ENCODE data around the gene DEGS2. TPM values are rescaled to one million over a fixed set of nuclear protein-coding genes. Genes with fewer than 3 reads are reported as not detected.
"Not testable (repeated sequence)": the region's sequence is repeated elsewhere in the genome, so short reads cannot be mapped to it uniquely, and the experiment has no call there.

Gene DEGS2
- polyA plus RNA-seq, 1 experiment, result not detected

DNA sequence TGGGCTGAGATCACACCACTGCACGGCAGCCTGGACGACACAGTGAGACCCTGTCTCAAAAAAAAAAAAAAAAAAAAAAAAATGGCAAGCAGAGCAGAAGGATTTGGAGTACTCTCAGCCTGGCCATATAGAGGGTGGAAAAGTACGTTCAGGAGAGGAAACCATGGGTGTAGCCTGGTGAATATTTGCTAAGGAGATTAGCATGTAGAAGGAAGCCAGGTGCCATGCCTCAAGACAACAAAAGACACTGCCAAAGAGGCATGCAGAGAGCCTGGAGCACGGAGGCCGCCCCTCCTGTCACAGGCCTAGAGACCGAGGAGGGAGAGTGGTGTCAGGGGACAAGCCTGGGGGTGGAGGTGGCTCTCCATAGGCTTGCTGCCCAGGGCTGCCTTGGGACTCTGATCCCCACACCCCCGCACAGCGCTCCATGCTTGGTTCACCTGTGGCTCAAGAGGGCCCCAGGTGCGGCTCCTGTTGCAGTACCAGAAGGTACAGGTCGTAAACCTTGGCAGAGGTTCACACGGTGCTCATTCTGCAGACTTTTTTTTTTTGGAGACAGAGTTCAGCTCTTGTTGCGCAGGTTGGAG is 27.9 kb upstream of the DEGS2 start:
- POLR2A ChIA-PET, result no interaction called here
- Histone ChIP-seq H3K27me3 (ENCODE audit: control insufficient read depth, insufficient read depth, low read length) (no peaks in the 10 kb centered on the region), H3K4me3 (ENCODE audit: low read depth, low read length) (no peak overlapping the region), H3K36me3 (ENCODE audit: control insufficient read depth, insufficient read depth, low read length) (no peaks in the 10 kb centered on the region)
- CTCF ChIA-PET, result no interaction called here
- TF ChIP-seq, protein P1, sequence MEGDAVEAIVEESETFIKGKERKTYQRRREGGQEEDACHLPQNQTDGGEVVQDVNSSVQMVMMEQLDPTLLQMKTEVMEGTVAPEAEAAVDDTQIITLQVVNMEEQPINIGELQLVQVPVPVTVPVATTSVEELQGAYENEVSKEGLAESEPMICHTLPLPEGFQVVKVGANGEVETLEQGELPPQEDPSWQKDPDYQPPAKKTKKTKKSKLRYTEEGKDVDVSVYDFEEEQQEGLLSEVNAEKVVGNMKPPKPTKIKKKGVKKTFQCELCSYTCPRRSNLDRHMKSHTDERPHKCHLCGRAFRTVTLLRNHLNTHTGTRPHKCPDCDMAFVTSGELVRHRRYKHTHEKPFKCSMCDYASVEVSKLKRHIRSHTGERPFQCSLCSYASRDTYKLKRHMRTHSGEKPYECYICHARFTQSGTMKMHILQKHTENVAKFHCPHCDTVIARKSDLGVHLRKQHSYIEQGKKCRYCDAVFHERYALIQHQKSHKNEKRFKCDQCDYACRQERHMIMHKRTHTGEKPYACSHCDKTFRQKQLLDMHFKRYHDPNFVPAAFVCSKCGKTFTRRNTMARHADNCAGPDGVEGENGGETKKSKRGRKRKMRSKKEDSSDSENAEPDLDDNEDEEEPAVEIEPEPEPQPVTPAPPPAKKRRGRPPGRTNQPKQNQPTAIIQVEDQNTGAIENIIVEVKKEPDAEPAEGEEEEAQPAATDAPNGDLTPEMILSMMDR (IDR thresholded peaks at IDR 0.05; ENCODE audit: insufficient read depth, low read depth, low read length), result no peak
- no peak for DNase-seq (ENCODE audit: low read depth)

DNA sequence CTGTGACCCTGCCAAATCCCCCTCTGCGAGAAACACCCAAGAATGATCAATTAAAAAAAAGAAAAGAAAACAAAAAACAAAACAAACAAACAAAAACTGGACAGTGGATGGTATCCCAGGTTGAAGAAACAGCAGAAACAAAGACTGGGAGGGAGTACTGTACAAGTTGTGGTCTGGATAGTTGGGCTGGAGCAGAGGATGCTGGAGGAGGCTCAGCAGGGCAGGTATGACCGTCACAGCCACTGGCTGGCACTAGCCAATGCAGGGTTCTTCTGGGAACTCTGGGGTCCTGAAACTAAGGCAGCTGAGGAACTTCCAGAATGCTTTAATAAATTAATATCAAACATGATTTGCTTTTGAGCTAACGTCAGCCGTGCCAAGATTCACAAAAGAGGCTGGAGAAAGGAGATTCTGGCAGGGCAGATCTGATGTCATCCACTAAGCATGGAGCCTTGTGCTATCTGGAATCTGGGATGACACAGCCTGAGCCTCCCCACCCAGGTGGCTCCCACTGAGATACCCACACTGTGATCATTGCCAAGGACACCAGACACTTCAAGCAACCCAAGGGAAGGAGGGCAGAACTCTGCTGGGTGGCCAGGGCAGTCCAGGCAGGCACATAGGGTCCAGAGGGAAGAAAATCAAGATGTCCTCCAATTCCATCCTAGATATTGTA is 22.6 kb upstream of the DEGS2 start:
- H3K27me3 ChIP-seq (ENCODE audit: control insufficient read depth, insufficient read depth, low read length); CTCF ChIA-PET; POLR2A ChIA-PET; DNase-seq (ENCODE audit: low read depth); H3K4me3 ChIP-seq (ENCODE audit: low read depth, low read length); H3K36me3 ChIP-seq (ENCODE audit: control insufficient read depth, insufficient read depth, low read length): not testable (repeated sequence)

DNA sequence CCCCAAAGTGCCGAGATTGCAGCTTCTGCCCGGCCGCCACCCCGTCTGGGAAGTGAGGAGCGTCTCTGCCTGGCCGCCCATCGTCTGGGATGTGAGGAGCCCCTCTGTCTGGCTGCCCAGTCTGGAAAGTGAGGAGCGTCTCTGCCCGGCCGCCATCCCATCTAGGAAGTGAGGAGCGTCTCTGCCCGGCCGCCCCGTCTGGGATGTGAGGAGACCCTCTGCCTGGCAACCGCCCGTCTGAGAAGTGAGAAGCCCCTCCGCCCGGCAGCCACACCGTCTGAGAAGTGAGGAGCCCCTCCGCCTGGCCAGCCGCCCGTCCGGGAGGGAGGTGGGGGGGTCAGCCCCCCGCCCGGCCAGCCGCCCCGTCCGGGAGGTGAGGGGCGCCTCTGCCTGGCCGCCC is 21.2 kb upstream of the DEGS2 start:
- DNase-seq (ENCODE audit: low read depth); H3K36me3 ChIP-seq (ENCODE audit: control insufficient read depth, insufficient read depth, low read length); POLR2A ChIA-PET; CTCF ChIA-PET; H3K27me3 ChIP-seq (ENCODE audit: control insufficient read depth, insufficient read depth, low read length); H3K4me3 ChIP-seq (ENCODE audit: low read depth, low read length): not testable (repeated sequence)

DNA sequence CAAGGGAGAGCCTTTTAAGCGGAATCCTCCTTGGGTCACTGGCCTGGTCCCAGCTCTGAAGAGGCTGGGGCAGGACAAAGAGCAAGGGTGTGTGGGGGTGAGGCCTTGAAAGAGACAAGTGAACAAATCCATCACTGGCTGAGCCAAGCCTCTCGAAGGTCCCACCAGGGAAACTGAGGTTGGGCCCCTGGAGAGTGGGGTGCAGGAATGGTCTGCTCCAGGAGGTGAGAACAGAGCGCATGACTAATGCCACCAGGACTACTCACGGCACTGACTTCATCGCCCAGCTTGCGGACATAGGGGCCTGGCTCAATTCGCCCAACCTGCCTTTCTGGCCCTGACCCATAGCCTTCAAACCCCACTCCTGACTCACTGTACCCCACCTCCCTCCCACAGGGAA is 19.2 kb upstream of the DEGS2 start:
- TF ChIP-seq, protein P1 (IDR thresholded peaks at IDR 0.05; ENCODE audit: insufficient read depth, low read depth, low read length), result no peak
- H3K4me3 ChIP-seq (ENCODE audit: low read depth, low read length), result no peak overlapping the region
- ChIA-PET POLR2A (no interaction called here), CTCF (interaction anchor here (1.1 to 1.4 kb wide), 2 partner anchors 13 to 14 kb away, joined by 3 read pairs; no protein-coding TSS in a partner anchor)
- DNase-seq (ENCODE audit: low read depth), result no peak
- peaks cover 1% of the 10 kb centered on the region; the same call in 1 of the 2 replicates for H3K27me3 ChIP-seq (ENCODE audit: control insufficient read depth, insufficient read depth, low read length)
- H3K36me3 ChIP-seq (ENCODE audit: control insufficient read depth, insufficient read depth, low read length), result no peaks in the 10 kb centered on the region

DNA sequence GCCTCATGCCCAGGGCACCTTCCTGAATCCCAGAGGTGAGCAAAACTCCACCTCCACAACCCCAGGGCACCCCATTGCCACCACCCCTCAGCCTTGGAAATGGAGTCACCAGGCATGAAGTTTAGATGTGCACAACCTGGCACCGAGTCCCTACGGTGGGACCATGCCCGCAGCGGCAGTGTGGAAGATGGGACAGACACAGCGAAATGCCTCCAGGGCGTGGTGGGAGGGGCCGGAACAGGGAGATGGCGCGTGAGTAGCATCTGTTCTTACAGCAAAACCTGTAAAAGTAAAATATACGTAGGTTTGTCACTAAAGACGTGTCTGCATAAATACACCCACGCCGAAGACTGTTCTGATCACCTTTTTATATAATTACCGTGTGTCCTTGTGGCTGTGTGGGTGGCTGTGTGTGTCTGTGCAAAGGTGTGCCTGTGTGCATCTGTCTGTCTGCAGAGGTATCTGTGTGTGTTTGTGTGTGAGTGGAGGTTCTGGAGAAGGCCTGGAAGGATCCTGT is 17.4 kb upstream of the DEGS2 start:
- POLR2A ChIA-PET, result no interaction called here
- CTCF ChIA-PET, result no interaction called here
- no peak overlapping the region for H3K4me3 ChIP-seq (ENCODE audit: low read depth, low read length)

DNA sequence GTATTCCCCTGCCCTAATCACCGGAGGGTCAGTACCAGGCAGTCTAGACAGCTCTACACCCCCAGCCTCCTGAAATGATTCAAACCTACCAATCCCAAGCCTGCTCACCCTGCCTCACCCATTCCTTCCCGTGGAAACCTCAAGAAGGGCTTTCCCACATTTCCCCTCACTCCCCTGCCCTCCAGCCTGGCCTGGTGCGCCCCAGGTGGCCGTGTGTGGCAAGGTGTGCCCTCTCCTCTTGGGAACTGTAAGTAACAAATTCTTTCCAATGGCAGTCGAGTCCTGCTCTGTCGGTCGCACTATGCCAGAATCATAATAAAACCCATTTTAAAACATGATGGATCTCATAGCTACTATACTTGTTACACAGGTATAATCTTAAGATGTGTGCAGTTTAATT is 13.9 kb upstream of the DEGS2 start:
- H3K4me3 ChIP-seq (ENCODE audit: low read depth, low read length), result no peak overlapping the region
- DNase-seq (ENCODE audit: low read depth), result no peak
- H3K36me3 ChIP-seq (ENCODE audit: control insufficient read depth, insufficient read depth, low read length), result no peaks in the 10 kb centered on the region
- ChIA-PET POLR2A (no interaction called here), CTCF (interaction anchor here (1.0 to 1.3 kb wide), 2 partner anchors 13 to 93 kb away, joined by 3 read pairs; no protein-coding TSS in a partner anchor)
- H3K27me3 ChIP-seq (ENCODE audit: control insufficient read depth, insufficient read depth, low read length), result peaks cover 3% of the 10 kb centered on the region; the same call in 1 of the 2 replicates
- TF ChIP-seq, protein P1 (IDR thresholded peaks at IDR 0.05; ENCODE audit: insufficient read depth, low read depth, low read length), result no peak

More for the DNA sequence above, 17.4 kb upstream of the DEGS2 start:
- no peaks in the 10 kb centered on the region for H3K36me3 ChIP-seq (ENCODE audit: control insufficient read depth, insufficient read depth, low read length)
- DNase-seq (ENCODE audit: low read depth), result no peak
- TF ChIP-seq, protein P1 (IDR thresholded peaks at IDR 0.05; ENCODE audit: insufficient read depth, low read depth, low read length), result no peak
- peaks cover 3% of the 10 kb centered on the region; the same call in 1 of the 2 replicates for H3K27me3 ChIP-seq (ENCODE audit: control insufficient read depth, insufficient read depth, low read length)

All from BJ (cell line).